Stimulated activated CD8-positive, alpha-beta memory T cell treated with anti-CD3 and anti-CD28 coated beads, Interleukin-12 subunit alpha, Interleukin-12 subunit beta, amount 100 ng/mL, for 4 hours (primary cell): Measurements from ENCODE around the gene ADGRL4.
"Not testable (repeated sequence)": the region's sequence is repeated elsewhere in the genome, so short reads cannot be mapped to it uniquely, and the experiment has no call there.

Experiments used
- DNase-seq: peaks from one replicate; pipeline ENCODE4 v3.0.0-alpha.2; 2020; ENCODE audit warnings: low read depth

Gene ADGRL4

DNA sequence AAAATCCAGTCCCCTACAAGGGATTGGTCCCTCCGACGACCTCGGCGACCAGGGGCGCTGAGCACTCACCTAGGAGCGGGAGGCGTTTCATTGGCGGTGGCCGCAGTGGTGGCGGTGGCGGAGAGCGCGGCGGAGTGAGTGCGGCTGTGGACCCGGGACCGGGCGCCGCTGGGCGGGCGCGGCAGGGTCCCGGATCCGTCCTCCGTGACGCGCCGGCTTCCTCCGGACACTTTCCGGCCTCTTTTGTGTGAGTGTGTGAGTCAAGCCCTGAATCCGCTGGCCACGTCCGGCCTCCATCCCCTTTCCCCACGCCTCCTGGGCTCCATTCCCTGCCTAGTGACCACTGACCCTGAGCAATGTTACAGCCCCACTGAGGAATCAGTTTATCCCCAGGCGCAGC lies at the start of gene ADGRL4:
ADGRL4 (minus strand) TSS at position 167 of the 400 bp plus-strand sequence; CDS start at position 91, 76 bp downstream.
- no peak for DNase-seq

DNA sequence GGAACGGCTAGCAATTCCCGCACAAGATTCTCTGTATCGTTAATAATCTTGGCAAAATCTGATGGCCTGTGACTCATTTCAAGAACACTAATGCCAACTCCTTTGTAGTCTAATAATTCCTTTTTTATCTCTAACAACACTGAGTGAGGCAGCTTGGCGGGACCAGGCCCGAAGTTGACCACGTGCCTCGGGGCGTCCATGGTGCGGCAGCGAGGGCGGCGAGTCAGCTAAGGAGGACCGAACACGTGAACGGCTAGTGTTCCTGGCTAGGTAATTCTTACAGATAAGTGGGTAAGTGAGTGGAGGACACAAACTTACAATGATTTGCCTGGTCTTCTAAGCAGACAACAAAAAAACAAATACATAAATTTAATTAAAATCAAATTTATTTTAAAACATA lies 49.3 kb upstream of the ADGRL4 start:
- DNase-seq: no peak

DNA sequence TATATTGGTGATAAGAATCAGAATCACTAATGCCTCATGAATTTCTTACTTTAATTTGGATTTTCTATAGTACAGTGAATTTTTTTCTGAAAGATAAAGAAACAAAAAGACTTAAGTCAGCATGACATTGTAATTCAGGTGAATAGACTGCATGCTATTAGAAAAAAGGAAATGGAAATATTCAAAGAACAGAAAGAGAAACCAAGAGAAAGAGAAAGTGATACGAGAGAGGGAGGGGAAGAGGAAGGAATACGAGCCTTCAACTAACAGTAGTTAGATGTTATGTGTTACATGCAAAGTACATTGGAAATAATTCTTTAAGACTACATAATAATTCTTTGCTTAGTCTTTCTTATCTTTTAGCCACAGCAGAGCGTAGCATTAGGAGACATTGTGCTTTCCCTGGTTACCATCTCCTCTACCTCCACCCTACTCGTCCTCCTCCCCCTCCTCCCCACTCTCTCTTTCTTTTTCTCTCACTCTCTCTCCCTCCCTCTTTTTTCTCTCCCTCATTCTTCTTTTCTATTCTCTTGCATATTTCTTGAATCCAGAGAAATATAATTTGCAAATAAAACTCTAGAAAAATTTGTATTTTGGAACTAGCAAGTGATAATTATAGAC lies 46.4 kb upstream of the ADGRL4 start:
- DNase-seq: no peak

DNA sequence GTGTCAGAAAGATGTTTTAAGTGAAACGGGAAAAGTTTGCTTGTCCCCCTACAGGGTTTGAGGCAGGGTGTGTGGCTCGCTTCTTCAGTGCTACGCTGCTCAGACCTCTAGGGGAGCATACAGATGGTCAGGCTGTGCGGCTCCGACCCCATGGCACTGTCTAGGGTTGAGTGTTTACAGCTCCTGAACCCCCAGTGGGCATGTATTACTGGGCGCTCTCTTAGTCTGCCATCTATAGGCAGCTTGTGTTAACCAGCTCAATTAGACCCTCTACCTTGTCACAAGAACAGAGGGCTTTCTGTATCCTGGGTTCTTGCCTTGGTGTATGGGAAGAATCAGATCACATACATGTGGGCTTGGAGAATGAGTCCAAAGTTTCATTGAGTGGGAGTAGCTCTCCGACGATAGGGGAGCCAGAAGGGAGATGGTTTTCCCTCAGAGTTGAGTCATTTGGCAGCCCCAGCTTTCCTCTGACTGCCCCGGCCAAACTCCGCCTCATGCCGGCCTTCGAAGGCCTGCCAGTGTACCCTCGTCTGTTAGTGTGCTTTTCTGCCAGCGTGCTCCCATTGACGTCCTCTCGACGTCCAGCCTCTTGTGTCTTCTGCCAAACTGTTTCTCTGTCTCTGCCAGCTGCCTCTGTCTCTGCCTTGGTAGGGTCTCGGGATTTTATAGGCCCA lies 38.6 kb upstream of the ADGRL4 start:
- DNase-seq: no peak

DNA sequence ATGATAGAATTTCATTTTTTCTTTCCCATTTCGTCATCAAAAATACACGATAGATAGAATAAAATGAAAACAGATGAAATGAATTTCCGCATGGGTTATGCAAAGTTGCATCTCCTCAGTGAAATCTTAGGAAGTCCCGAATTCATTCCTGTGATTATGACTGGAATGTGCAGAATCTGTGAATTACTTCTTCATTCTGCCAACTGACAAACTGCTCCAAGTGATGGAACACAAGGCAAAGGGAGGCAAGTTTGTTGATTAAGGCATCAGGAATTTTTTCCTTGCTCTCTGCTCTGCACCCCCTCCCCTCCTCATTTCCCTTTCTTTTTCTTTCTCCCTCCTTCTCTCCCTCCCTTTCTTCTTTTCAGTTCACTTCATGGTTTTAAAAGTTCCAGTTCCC lies 37.0 kb upstream of the ADGRL4 start:
- no peak for DNase-seq

DNA sequence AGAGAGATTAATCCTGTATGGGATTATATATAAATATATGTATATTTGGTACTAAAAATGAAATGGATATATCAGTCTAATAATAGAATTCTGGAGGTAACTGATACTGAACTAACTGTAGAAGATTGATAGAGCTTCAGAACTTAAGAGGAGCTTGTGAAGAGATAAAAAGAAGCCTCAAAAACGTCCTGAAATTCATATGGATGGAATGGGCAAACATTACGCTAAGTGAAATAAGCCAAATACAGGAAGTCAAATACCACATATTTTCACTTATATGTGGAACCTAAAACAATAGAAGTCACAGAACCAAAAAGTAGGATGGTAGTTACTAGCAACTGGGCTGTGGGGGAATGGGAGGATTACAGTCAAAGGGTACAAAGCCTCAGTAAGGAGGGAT lies 36.0 kb upstream of the ADGRL4 start:
- DNase-seq: no peak

DNA sequence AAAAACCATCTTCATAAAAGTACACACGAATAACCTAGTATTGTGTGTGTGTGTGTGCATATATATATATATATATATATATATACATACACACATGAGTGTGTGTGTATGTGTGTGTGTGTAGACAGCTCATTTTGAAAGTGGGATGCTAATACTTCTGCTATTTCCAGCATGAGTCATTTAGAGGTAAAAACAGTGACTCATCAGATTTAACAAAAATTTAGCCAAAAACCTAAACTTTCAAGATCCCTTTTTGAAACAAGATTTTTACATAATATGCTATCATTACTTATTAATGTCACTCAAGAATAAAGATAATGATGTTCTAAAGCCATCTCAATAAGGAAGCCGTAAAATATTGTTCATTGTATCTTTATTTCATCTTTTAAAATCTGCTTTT lies 35.6 kb upstream of the ADGRL4 start:
- no peak for DNase-seq

DNA sequence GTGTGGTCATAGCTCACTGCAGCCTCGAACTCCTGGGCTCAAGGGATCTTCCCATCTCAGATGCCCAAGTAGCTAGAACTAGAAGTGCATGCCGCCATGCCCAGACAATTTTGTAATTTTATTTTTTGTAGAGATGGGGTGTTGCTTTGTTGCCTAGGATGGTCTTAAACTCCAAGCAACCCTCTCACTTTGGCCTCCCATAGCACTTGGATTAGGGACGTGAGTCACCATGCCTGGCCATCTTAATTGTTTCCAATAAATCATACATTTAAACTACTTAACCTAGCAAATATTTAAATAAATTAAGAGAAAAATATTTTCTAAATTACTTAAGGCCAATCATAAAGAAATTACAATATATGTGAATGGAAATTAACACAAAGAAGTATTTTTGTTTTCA lies 35.1 kb upstream of the ADGRL4 start:
- no peak for DNase-seq

DNA sequence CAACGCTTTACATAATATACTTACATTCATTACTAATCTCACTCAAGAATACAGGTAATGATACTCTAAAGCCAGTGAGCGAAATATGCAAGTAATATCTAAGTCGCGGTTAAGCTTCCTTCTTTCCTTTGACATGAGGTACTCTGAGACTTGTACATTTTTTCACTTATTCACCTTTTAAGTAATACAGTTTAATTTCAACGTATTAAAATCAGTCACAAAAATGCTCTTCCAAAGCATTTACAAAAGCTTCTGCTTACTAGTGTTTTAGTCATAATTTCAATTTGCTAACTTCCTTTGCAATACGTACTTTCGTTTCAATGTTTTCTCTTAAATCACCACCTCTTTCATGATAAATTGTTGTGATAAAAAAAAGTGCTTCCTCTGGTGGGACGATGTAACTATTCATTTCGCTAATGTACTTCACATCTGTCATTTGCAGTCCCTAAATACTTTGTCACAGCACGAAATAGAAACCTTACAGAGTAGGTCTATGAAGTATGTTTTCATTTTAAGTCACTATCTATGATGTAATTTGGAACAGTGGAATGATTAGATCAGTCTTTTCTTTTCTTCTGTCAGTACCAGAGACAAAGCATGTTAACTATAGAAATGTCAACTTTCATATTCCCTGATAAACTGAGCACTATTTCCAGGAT lies 34.0 kb upstream of the ADGRL4 start:
- DNase-seq: no peak

DNA sequence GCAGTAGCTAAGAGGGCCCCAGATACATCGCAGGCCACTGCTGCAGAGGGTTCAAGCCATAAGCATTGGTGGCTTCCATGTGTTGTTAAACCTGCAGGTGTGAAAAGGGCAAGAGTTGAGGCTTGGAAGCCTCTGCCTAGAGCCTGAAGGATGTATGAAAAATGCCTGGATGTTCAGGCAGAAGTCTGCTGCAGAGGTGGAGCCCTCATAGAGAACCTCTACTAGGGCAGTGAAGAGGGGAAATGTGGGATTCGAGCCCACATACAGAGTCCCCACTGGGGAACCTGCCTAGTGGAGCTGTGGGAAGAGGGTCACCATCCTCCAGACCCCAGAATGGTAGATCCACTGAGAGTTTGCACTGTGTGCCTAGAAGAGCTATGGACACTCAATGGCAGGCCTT lies 30.6 kb upstream of the ADGRL4 start:
- no peak for DNase-seq

DNA sequence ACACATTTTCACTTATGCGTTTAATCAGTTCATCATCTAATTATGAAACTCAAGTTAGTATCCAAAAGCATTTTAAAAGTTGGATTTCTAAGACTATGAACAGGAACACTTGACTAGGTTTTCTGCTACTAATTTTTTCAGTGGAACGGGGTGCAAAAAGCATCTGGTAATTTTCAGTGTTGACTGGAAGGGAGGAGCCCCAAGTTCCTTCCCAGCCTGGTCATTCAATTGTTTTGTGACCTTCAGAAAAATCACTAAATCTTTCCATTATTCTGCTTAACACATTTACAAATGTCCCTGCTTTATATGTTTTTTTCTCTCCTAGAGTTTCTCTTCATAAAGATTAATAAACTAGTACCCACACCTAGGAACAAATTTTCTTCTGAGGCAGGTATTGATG lies 6.0 kb upstream of the ADGRL4 start:
- DNase-seq: no peak

DNA sequence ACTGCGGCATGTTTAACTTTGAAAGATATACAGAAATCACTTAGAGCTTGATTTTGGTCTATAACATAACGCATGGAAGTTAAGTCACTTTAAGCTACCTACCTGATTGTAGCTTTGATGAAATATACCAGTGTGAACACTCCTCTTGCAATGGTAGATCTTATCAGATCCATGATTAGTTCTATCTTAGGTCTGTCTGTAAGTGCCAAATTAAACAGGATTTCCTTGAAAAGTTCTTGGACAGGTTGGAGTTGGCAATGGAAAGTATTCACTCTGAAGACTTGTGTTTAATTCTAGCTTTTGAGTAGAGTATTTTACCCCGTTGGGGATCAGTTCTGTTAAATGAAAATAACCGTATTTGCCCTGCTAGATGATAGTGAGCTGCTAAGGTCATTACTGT lies 4.1 kb upstream of the ADGRL4 start:
- no peak for DNase-seq

DNA sequence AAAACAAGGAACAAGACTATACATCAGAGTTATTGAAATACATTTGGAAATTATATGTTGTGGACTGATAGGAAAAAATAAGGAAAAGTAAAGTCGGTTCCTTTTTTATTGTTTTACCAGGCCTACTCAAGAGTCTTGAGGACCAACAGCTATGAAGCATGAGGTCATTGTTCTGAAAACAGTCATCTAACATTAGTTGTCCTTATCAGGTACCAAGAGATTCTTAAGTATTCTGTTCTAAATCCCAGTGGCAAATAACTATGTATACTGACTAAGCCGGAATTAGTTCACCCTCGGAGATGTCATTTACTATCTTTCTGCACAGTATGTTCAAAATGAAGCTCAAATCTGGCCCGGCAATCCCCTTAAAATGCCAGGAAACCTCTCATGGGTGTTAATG lies 585 bp downstream of the ADGRL4 start:
- no peak for DNase-seq

DNA sequence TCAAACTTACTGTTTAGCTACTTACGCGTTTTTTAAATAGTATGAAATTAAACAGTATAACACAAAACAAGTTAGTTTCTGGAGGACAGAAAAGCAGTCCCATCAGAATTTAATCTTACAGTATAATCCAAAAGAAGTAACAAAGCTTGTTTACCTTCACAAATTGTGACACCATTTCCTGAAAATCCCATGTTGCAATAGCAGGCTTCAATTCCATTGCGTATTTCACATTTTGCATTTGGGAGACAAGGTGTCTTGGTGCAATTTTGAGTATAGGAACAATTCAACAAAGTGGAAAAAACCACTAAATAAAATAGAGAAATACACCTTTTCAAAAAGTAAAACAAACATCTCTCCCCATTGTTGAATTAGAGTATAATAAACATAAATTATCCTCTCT lies 1.6 kb downstream of the ADGRL4 start:
- no peak for DNase-seq

DNA sequence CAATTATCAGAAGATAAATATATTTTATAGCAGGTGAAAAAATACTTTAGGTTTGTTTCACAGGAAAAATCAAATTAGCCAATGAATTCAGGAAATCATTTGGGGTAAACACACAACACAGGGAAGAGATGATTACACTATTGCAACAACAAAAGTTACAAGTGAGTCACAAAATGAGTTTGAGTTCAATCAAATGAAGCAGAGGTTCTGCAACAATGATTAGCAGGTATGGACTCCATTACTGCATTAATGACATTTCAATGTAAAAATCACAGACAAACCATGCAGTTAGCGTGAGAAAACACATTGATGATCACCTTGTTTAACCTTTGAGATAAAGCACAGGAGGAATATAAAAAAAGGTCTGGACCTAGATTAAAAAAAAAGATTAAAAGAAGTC lies 9.7 kb downstream of the ADGRL4 start:
- no peak for DNase-seq

DNA sequence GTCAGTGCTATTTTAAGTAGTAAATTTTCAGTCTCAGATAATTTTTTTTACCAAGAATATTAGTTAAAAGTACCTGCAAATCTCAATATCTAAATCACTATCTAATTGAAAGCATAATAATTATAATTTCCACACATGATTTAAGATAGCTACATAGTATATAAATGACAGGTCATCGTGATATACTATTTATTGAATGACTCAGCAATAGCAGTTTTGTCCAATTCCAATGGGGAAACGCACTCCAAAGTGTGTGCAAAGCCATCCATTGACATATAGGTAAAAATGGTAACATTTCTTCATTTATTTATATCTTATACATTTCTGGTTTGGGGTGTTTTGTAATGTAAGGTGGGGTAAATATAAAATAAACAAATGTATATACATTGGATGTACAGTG lies 19.5 kb downstream of the ADGRL4 start:
- no peak for DNase-seq

DNA sequence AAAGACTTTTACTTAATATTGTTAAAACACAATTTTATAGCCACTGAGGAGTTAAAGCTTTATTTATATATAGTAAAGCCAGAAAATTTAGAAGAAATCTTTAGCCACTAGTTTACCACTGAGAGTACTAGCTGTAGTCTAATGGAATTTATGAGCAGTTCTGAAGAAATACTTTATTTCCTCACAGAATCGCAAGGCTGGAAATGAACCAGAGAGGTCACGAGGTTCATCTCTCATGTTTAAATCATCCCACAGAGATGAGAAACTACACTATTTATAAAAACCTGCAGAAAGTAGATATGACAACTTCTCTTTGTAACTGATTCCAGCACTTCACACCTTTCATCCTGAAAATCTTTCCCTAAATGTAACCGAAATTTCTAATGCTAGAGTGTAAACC lies 26.0 kb downstream of the ADGRL4 start:
- DNase-seq: no peak

DNA sequence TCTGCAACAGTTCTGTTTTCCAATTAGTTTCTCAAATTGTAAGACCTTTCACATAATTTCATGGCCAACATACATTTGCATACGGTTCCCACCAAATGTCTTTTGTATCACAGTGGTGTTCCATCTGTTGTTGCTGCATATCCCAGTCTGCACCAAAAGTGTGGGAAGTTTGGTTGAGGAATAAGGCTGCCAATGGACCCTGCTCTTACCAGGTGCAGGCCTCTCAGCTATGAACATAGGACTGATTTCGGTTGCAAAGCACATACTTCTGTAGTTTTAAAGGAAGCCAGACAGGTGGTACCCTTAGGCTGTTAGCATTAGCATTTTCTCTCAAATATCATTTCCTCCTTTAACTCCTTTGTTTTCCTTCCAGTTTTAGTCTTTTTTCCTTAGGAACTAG lies 33.8 kb downstream of the ADGRL4 start:
- DNase-seq: no peak

DNA sequence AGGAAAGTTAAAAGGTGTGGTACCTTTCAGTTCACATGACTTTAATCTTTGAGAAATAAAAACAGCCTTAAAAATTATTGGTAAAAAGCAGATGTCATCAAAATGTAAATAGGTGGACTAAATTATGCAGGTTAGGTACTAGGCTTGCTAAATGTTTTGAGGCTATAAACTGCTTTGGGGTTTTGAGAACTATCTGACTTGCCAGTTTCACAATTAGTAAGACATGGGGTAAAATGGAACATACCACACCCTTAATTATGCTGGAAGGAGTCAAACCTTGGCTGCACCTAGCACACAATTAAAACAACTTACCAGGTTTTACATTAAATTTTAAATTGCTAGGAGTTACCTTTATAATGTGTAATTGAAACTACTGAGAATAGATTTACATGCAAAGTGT lies 39.4 kb downstream of the ADGRL4 start:
- not testable (repeated sequence) for DNase-seq

DNA sequence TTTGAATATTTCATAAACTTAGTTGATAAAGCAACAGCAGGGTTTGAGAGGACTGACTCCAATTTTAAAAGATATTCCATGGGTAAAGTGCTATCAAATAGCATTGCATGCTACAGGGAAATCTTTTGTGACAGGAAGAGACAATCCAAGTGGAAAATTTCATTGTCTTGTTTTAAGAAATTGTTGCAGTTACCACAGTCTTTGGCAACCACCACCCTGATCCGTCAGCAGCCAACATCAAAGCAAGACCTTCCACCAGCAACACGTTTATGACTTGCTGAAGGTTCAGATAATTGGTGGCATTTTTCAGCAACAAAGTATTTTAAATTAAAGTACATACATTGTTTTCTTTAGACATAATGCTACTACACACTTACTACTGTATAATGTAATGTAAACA lies 47.8 kb downstream of the ADGRL4 start:
- DNase-seq: no peak

DNA sequence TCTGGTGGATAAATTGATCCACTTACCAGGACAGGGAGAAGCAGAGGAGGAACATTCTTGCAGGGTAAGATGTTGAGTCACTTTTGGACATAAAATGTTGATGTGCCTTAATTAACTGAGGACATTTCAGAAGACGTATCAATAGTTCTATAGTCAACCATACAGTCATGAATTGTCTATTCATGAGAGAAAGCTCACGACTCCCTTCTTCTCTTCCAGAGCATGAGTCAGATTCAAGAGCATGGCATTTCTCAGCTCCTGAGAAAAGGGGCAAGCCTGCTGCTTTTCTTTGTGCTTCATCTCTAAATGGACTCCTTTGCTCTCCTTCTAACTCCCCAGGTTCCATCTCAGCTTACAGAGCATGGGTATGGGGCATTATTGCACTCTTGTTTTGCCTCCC lies 55.7 kb downstream of the ADGRL4 start:
- DNase-seq: no peak

DNA sequence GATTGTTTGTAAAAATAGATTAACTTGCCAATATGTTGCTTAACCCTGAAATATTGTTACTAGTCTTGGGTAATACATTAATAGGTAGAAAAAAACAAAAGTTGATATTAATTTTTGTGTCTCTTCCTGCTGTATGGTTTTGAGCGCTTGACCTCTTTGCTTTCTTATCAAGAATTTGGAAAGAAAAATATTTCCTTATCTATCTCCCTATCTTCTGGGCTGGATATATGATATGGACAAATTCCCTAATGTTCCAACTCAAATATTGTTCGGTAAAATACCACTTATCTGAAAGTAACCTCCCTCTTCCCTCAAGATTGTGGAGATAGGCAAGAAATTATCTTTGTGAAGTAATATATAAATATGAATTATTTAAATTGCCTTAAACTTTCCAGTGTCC lies 57.3 kb downstream of the ADGRL4 start:
- DNase-seq: no peak

DNA sequence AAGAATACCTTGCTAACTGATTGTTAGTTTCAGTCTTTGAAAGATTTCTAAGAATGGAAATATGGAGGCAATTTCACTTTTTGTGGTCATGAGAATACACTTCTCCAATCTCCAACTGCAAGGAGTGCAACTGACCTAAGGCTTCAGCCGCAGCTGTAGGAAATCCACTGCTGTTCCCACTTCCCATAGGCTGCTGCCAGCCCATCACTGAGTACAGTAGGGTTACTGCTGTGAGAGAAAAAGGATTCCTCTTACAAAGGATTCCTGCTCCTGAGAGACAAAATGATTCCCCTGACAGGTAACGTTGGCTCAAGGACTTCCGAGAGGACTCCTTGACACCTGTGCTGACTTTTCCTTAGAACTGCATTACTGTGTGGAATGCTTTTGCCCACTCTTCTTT lies 87.4 kb downstream of the ADGRL4 start:
- DNase-seq: no peak

DNA sequence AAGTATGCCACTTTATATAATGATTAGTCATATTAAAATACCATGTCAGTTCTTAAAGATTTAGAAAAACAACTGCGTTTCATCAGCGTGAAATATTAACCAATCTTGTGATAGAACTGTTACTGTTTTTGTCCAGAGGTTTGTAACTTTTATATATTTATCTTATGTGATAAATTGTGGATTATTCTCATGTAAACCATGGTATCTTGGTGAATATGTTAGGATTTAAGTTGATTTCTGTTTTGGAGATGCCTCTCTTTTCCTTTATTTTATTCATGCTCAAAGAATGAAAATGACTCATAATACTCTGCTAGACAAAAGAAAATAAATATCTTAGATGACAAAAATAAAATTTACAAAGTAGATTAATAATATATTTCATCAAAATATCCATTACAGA lies 88.4 kb downstream of the ADGRL4 start:
- no peak for DNase-seq
